GM18870 (cell line): ENCODE measurements around the gene NAT8.
"Not testable (repeated sequence)": the region's sequence is repeated elsewhere in the genome, so short reads cannot be mapped to it uniquely, and the experiment has no call there.

Source experiments
- ATAC-seq: cut with Tn5 transposase; IDR thresholded peaks from one replicate; pipeline ENCODE4 v1.9.1; 2021; ENCODE audit warnings: moderate library complexity; ENCODE audit not compliant: unreplicated experiment

The NAT8 gene

GRCh38 chr2:73642338-73643018 is at the start of gene NAT8:
TSS of gene NAT8 (minus strand) at chr2:73642422. CDS start at chr2:73641628, 794 bp downstream.
- ATAC-seq: no peak

GRCh38 chr2:73690372-73691088 is 48.3 kb upstream of the NAT8 start:
- not testable (repeated sequence) for ATAC-seq

GRCh38 chr2:73688494-73688893 is 46.3 kb upstream of the NAT8 start:
- ATAC-seq: not testable (repeated sequence)

- no peak for ATAC-seq
Measured at GRCh38 chr2:73685764-73686438, 43.7 kb upstream of the NAT8 start.

- not testable (repeated sequence) for ATAC-seq
Measured at GRCh38 chr2:73684905-73685304, 42.7 kb upstream of the NAT8 start.

- ATAC-seq: not testable (repeated sequence)
Measured at GRCh38 chr2:73684325-73684724, 42.1 kb upstream of the NAT8 start.

- not testable (repeated sequence) for ATAC-seq
Measured at GRCh38 chr2:73679951-73680571, 37.8 kb upstream of the NAT8 start.

GRCh38 chr2:73679237-73679636 is 37.0 kb upstream of the NAT8 start:
- not testable (repeated sequence) for ATAC-seq

- ATAC-seq: not testable (repeated sequence)
Measured at GRCh38 chr2:73678008-73678407, 35.8 kb upstream of the NAT8 start.

GRCh38 chr2:73676211-73676610 is 34.0 kb upstream of the NAT8 start:
- not testable (repeated sequence) for ATAC-seq

GRCh38 chr2:73674696-73675157 is 32.5 kb upstream of the NAT8 start:
- not testable (repeated sequence) for ATAC-seq

GRCh38 chr2:73669976-73670375 is 27.8 kb upstream of the NAT8 start:
- ATAC-seq: not testable (repeated sequence)

- ATAC-seq: not testable (repeated sequence)
Measured at GRCh38 chr2:73667239-73667638, 25.0 kb upstream of the NAT8 start.

GRCh38 chr2:73654175-73654574 is 12.0 kb upstream of the NAT8 start:
- no peak for ATAC-seq

- no peak for ATAC-seq
Measured at GRCh38 chr2:73652348-73652747, 10.1 kb upstream of the NAT8 start.

- ATAC-seq: no peak
Measured at GRCh38 chr2:73651591-73652230, 9.5 kb upstream of the NAT8 start.

GRCh38 chr2:73647690-73648089 is 5.5 kb upstream of the NAT8 start:
- ATAC-seq: not testable (repeated sequence)

GRCh38 chr2:73641767-73642062 is 507 bp downstream of the NAT8 start:
- ATAC-seq: no peak

GRCh38 chr2:73640946-73641766 is 1.1 kb downstream of the NAT8 start:
- ATAC-seq: no peak

GRCh38 chr2:73640511-73640911 is 1.7 kb downstream of the NAT8 start:
- ATAC-seq: no peak
